ENCODE measurements around the gene FBXL15. TPM values are rescaled to one million over a fixed set of nuclear protein-coding genes. Genes with fewer than 3 reads are reported as not detected.

The FBXL15 gene
- total and polyA plus RNA-seq, 2 donors (not counting 3 experiments of a cell fraction or from before 2014, with no cell fraction given): 9.9 to 15.3 TPM

DNA sequence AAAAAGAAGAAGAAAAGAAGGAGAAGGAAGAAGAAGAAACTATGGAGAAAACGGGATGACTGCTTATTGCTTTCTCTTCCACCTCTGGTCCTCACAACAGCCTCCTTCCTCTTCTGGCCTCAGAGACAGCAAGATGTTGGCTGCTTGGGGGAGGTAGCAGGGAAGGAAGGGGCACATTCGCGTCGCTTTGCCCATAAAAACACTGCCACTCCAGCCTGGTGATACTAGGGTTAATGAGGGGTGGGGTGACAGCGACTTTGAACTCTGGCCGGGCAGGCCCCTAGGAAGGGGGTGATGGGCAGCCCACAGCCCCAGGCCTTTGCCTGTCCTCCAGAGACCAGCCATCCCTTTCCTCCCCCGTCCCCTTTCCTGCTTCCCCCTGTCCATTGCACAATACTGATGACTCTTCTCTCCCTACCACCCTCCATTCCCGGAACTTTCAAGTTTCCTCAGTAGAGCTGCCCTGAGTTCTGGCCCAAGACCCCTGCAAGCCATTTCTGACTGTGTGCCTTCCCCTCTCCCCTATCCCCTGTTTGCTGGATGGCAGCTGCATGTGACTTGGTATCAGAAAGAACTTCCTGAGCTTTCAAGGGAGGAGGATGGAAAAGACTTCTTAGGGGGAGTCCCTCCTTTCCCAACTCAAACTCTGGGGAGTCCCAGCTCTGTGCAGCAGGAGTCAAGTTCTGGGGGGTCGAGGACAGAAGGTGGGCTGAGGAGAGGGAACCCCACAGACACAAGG lies 13.9 kb downstream of the FBXL15 start:
- FAIRE-seq: no peak
- H3K27me3 ChIP-seq (ENCODE audit: control insufficient read depth in 2 of 2, insufficient read depth in 2 of 2, low read length in 2 of 2): peaks cover 11 to 22% of the 10 kb centered on the region in 2 experiments
- H3K9me1 ChIP-seq (replicated peaks; ENCODE audit: control insufficient read depth, extremely low read depth, insufficient read depth, low read length): no peaks in the 10 kb centered on the region
- H3K4me3 ChIP-seq (replicated peaks in 1 of 3; ENCODE audit: insufficient read depth in 1 of 3, low read depth in 1 of 3, low read length in 3 of 3): no peak overlapping the region
- ChIA-PET CTCF (interaction anchor here (0.9 to 1.7 kb wide), 5 partner anchors 12 to 196 kb away, joined by 3 to 6 read pairs (median 4); no protein-coding TSS in a partner anchor), POLR2A (no interaction called here)
- H4K20me1 ChIP-seq (replicated peaks; ENCODE audit: control insufficient read depth, extremely low read depth, insufficient read depth, low read length): no peaks in the 10 kb centered on the region
- dilution Hi-C loops (cut with MboI; ENCODE audit: extremely low pct_ligation_motif_present, low sequenced_read_pairs): no loop called here
- no TSS peak for BruUV-seq (replicated peaks)
- peaks cover 7% of the 10 kb centered on the region for H3K4me1 ChIP-seq (ENCODE audit: control insufficient read depth, extremely low read depth, insufficient read depth, low read length)
- no peak overlapping the region for H3K9ac ChIP-seq (replicated peaks; ENCODE audit: extremely low read depth, insufficient read depth, low read length)
- no peak overlapping the region for H3K4me2 ChIP-seq (ENCODE audit: insufficient read depth, low read length)
- no peaks in the 10 kb centered on the region for H3K9me3 ChIP-seq (replicated peaks; ENCODE audit: control insufficient read depth, insufficient read depth, low read length)
- H3K36me3 ChIP-seq (ENCODE audit: control insufficient read depth in 2 of 2, extremely low read depth in 1 of 2, insufficient read depth in 2 of 2, low read length in 2 of 2): no peaks in the 10 kb centered on the region
- DNase-seq (ENCODE audit: low read depth, low spot score): no peak
- peaks cover 9% of the 10 kb centered on the region for H3K79me2 ChIP-seq (ENCODE audit: control insufficient read depth, insufficient read depth, low read length)
- no peak overlapping the region for H3K27ac ChIP-seq (ENCODE audit: insufficient read depth, low read depth, low read length)
- no peak for TF ChIP-seq POLR2A (IDR thresholded peaks at IDR 0.05; ENCODE audit: low read depth, low read length)
- no peak for TF ChIP-seq POLR2AphosphoS5 (IDR thresholded peaks at IDR 0.05; ENCODE audit: insufficient read depth, low read depth, low read length)
- no peak for TF ChIP-seq JUN (IDR thresholded peaks at IDR 0.05; ENCODE audit: borderline replicate concordance, insufficient read depth, insufficient read length, low read depth)
- no peak for TF ChIP-seq MYC (IDR thresholded peaks at IDR 0.05; ENCODE audit: low read depth, low read length)
- TF ChIP-seq, protein P1, sequence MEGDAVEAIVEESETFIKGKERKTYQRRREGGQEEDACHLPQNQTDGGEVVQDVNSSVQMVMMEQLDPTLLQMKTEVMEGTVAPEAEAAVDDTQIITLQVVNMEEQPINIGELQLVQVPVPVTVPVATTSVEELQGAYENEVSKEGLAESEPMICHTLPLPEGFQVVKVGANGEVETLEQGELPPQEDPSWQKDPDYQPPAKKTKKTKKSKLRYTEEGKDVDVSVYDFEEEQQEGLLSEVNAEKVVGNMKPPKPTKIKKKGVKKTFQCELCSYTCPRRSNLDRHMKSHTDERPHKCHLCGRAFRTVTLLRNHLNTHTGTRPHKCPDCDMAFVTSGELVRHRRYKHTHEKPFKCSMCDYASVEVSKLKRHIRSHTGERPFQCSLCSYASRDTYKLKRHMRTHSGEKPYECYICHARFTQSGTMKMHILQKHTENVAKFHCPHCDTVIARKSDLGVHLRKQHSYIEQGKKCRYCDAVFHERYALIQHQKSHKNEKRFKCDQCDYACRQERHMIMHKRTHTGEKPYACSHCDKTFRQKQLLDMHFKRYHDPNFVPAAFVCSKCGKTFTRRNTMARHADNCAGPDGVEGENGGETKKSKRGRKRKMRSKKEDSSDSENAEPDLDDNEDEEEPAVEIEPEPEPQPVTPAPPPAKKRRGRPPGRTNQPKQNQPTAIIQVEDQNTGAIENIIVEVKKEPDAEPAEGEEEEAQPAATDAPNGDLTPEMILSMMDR (IDR thresholded peaks at IDR 0.05; ENCODE audit: extremely low read depth in 1 of 2, insufficient read depth in 1 of 2, low read depth in 1 of 2, low read length in 2 of 2): no peak
- TF ChIP-seq FOS (IDR thresholded peaks at IDR 0.05; ENCODE audit: borderline replicate concordance, insufficient read depth, low read length): no peak
- TF ChIP-seq, protein P2, sequence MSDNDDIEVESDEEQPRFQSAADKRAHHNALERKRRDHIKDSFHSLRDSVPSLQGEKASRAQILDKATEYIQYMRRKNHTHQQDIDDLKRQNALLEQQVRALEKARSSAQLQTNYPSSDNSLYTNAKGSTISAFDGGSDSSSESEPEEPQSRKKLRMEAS (IDR thresholded peaks at IDR 0.05; ENCODE audit: insufficient read depth, insufficient read length): no peak
- TF ChIP-seq GATA2 (IDR thresholded peaks at IDR 0.05; ENCODE audit: insufficient read depth, insufficient read length, low read depth, low read length): no peak
- no peak for TF ChIP-seq EZH2 (IDR thresholded peaks at IDR 0.05; ENCODE audit: borderline replicate concordance, low read depth, low read length, severe bottlenecking)
- intact Hi-C loops (cut with micrococcal nuclease): no loop called here
- no peak overlapping the region for H2AFZ ChIP-seq (ENCODE audit: low read depth, low read length)
